ENCODE measurements around the gene YPEL2. TPM values are rescaled to one million over a fixed set of nuclear protein-coding genes. Genes with fewer than 3 reads are reported as not detected.

The YPEL2 gene
- total RNA-seq, 1 donor, result 7.8 TPM

DNA sequence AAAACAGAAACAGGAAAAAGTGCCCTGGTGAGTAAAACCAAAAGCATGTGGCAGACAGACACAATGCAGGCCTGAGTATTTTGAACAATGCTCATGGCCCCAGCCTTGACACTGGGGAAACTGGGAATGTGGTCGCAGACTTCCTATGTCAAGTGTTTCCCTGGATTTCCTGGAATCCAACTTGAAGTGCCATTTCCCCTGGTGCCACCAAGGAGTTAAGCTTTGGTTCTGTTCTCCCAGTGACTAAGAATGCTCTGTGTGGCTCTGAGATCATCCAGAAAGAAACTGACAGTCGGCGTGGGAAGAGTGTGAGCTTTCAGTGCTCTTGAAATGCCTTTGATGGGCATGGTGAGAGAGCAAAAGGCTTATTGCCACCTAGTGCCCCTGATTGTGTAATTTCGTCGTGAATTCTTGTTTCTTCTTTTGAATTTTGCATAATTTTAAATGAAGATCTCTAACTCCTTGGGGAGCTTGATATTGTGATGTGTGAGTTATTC, 96.0 kb downstream of the YPEL2 start:
- H3K4me3 ChIP-seq (ENCODE audit: low read depth, low read length), result no peak overlapping the region
- peak; percentile 53 for DNase-seq (ENCODE audit: low read depth)
- TF ChIP-seq, protein P1, sequence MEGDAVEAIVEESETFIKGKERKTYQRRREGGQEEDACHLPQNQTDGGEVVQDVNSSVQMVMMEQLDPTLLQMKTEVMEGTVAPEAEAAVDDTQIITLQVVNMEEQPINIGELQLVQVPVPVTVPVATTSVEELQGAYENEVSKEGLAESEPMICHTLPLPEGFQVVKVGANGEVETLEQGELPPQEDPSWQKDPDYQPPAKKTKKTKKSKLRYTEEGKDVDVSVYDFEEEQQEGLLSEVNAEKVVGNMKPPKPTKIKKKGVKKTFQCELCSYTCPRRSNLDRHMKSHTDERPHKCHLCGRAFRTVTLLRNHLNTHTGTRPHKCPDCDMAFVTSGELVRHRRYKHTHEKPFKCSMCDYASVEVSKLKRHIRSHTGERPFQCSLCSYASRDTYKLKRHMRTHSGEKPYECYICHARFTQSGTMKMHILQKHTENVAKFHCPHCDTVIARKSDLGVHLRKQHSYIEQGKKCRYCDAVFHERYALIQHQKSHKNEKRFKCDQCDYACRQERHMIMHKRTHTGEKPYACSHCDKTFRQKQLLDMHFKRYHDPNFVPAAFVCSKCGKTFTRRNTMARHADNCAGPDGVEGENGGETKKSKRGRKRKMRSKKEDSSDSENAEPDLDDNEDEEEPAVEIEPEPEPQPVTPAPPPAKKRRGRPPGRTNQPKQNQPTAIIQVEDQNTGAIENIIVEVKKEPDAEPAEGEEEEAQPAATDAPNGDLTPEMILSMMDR (IDR thresholded peaks at IDR 0.05; ENCODE audit: insufficient read depth, low read depth, low read length), result no peak

DNA sequence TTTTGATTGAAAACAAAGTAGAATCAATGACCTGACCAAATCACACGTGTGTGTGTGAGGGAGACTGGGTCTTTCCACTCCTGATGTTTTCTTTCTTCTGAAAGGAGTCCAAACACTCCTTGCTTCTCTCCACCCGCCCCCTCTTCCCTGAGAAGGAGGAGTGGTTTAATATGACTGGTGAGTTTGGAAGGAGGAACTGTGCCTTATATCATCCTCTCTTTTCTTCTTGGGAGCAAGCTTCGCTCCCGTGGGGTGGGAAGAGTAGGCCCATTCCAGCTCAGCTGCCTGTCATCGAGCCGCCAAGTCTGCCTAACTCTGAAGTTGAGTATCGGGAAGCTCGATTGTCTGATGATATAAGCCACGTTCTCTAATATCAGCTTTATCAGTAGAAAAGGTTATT, 96.5 kb downstream of the YPEL2 start:
- TF ChIP-seq, protein P1 (IDR thresholded peaks at IDR 0.05; ENCODE audit: insufficient read depth, low read depth, low read length), result no peak
- no peak for DNase-seq (ENCODE audit: low read depth)
- H3K4me3 ChIP-seq (ENCODE audit: low read depth, low read length), result no peak overlapping the region

DNA sequence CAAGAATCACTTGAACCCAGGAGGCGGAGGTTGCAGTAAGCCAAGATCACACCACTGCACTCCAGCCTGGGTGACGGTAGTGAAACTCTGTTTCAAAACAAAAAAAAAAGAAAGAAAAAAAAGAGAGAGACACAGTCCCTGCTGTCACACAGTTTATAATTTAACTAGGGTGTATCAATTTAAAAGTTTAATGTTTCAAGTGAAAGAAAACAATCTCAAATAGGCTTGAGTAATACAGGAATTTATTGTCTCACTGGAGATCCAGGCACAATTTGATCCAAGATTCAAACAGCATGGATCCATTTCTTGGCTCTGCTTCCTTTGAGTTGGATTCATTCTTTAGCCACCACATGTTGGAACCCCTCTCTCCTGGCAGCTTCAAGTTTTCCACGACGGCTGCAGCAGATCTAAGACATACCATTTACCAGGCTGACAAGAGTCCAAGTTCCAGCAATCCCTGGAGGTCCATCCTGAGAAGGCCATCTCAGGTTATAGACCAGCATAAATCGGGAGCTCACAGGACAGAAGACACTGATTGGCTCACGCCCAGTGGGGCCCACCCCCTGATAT, 97.5 kb downstream of the YPEL2 start:
- TF ChIP-seq, protein P1 (IDR thresholded peaks at IDR 0.05; ENCODE audit: insufficient read depth, low read depth, low read length), result no peak
- no peak overlapping the region for H3K4me3 ChIP-seq (ENCODE audit: low read depth, low read length)
- DNase-seq (ENCODE audit: low read depth), result no peak

DNA sequence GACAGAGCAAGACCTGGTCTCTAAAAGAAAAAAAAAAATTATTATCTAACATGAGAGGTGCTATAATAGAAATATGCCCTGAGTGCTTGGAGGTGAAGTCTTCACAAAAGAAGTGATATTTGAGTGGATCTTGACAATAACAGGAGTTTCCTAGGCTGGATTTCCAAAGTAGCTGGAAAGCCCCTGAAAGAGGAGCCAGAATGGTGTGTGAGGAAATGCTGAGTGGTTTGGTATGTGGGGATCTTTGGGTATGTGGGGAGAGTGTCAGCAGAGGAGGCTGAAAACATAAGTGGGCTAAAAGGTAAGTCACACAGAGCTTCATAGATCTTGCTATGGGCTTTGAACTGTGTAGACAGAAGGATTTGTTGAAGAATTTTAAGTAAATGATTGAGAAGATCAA, 100.1 kb downstream of the YPEL2 start:
- no peak for DNase-seq (ENCODE audit: low read depth)
- TF ChIP-seq, protein P1 (IDR thresholded peaks at IDR 0.05; ENCODE audit: insufficient read depth, low read depth, low read length), result no peak
- H3K4me3 ChIP-seq (ENCODE audit: low read depth, low read length), result no peak overlapping the region

DNA sequence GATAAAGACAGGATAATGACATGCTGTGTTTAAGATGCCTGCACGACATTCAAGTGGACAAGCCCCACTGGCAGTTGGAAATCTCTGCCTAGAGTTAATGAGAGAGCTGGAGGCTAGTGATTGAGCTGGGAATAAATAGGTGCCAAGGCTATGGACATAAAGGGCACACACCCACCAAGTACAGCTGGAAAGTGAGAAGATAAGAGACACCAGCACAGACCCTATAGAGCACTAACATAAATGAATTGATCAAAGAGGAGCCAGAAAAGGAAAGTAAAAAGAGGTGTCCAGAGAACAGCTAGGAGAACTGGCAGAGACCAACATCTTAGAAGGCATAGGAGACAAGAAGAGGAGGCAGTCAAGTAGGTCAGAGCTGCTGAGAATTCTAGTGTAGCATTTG, 101.2 kb downstream of the YPEL2 start:
- TF ChIP-seq, protein P1 (IDR thresholded peaks at IDR 0.05; ENCODE audit: insufficient read depth, low read depth, low read length), result no peak
- DNase-seq (ENCODE audit: low read depth), result no peak

DNA sequence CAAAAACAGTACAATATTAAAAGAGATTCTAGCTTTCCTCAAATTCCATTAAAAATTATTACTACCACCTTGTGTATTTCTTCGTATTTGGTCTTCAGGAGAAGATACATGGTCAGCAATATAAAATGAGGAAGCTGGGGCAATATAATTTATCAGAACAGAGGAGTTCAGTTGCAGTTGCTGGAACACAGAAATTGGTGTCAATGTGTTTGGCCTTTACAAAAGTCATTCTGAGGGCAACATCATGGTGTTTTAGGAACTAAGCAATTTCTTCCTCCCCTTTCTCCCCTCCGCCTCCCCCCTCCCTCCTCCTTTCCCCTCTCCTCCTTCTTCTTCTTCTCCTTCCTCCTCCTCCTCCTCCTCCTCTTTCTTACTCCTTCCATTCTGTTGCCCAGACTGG, 102.1 kb downstream of the YPEL2 start:
- H3K4me3 ChIP-seq (ENCODE audit: low read depth, low read length), result no peak overlapping the region
- TF ChIP-seq, protein P1 (IDR thresholded peaks at IDR 0.05; ENCODE audit: insufficient read depth, low read depth, low read length), result no peak
- no peak for DNase-seq (ENCODE audit: low read depth)

More for the DNA sequence above, 101.2 kb downstream of the YPEL2 start:
- H3K4me3 ChIP-seq (ENCODE audit: low read depth, low read length), result no peak overlapping the region

DNA sequence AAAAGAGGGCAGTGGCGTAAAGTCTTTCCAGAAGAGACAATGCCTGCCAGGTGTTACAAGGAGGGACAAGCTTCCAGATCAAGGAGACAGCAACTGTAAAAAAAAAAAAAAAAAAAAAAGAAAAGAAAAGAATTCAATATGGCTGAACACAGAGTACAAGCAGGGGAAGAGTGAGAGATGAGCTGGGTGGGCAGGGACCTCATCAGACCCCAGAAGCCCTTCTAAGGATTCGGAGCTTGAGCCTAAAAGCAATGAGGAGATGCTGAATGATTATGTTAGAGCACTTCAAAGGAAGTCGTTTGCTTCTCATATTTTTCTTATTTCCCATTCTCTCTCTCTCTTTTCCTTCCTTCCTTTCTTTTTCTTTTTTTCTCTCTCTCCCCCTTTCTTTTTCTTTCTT, 103.0 kb downstream of the YPEL2 start:
- TF ChIP-seq, protein P1 (IDR thresholded peaks at IDR 0.05; ENCODE audit: insufficient read depth, low read depth, low read length), result no peak
- no peak for DNase-seq (ENCODE audit: low read depth)
- no peak overlapping the region for H3K4me3 ChIP-seq (ENCODE audit: low read depth, low read length)

Measured in fibroblast of villous mesenchyme (primary cell).